ENCODE results near the gene ST14.

GRCh38 chr11:130216591-130217132 lies 57.1 kb downstream of the ST14 start:
- TF ChIP-seq, protein P1, sequence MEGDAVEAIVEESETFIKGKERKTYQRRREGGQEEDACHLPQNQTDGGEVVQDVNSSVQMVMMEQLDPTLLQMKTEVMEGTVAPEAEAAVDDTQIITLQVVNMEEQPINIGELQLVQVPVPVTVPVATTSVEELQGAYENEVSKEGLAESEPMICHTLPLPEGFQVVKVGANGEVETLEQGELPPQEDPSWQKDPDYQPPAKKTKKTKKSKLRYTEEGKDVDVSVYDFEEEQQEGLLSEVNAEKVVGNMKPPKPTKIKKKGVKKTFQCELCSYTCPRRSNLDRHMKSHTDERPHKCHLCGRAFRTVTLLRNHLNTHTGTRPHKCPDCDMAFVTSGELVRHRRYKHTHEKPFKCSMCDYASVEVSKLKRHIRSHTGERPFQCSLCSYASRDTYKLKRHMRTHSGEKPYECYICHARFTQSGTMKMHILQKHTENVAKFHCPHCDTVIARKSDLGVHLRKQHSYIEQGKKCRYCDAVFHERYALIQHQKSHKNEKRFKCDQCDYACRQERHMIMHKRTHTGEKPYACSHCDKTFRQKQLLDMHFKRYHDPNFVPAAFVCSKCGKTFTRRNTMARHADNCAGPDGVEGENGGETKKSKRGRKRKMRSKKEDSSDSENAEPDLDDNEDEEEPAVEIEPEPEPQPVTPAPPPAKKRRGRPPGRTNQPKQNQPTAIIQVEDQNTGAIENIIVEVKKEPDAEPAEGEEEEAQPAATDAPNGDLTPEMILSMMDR (IDR thresholded peaks at IDR 0.05), result no peak
- no peak for TF ChIP-seq POLR2A (IDR thresholded peaks at IDR 0.05)
